Lower lobe of right lung (tissue), 2 donors: ENCODE data around the gene MPP7. TPM values are rescaled to one million over a fixed set of nuclear protein-coding genes. Genes with fewer than 3 reads are reported as not detected.
A peak's percentile ranks its signal among the peaks of the same experiment; 100 is the strongest.

Source experiments
- ATAC-seq, 2 donors: fragments of 200-7000 bp; cut with Tn5 transposase; one replicate each; pipeline ENCODE4 v1.9.1; 2020 to 2022; ENCODE audit warnings: mild to moderate bottlenecking in 2 of 2, moderate library complexity in 2 of 2
- DNase-seq: peaks from one replicate; pipeline ENCODE4 v3.0.0-alpha.2; 2020
- H3K27ac ChIP-seq: fragments of 200-600 bp; one replicate; pipeline ENCODE4 v1.8.0; 2022
- H3K27me3 ChIP-seq: fragments of 200-600 bp; one replicate; pipeline ENCODE4 v1.8.0; 2022; ENCODE audit warnings: low read depth
- H3K36me3 ChIP-seq: fragments of 200-600 bp; one replicate; pipeline ENCODE4 v1.8.0; 2022; ENCODE audit warnings: mild to moderate bottlenecking
- H3K4me1 ChIP-seq: fragments of 200-600 bp; one replicate; pipeline ENCODE4 v1.8.0; 2022
- H3K4me3 ChIP-seq: fragments of 200-600 bp; one replicate; pipeline ENCODE4 v1.8.0; 2022; ENCODE audit warnings: mild to moderate bottlenecking
- H3K9me3 ChIP-seq: fragments of 200-600 bp; one replicate; pipeline ENCODE4 v1.8.0; 2022
- CTCF ChIP-seq: fragments of 200-600 bp; IDR thresholded peaks from one replicate; pipeline ENCODE4 v1.8.0; 2022; ENCODE audit warnings: antibody characterized with exemption, mild to moderate bottlenecking
- intact Hi-C: fragments of 100-400 bp; cut with DNase I; formaldehyde crosslinking; loops from one replicate; pipeline ENCODE4 v1.11.0; 2022
- total RNA-seq: library from RNA; stranded (reverse); fragmentation: NEBNext Ultra II Directional; extraction: Animal tissue kit (Norgen Biotek cat#: 25700); gene quantifications from one replicate; pipeline ENCODE4 v1.2.1, GENCODE V29; 2021
- donor health status: DM: no; HTN: yes; CAD: no; lungs with severe emphysema.

Gene MPP7
- total RNA-seq, 1 donor from 2014 or later, result 33.9 TPM

GRCh38 chr10:28274475-28274874 is 28.4 kb downstream of the MPP7 start:
- TF ChIP-seq CTCF, result no peak
- H3K4me1 ChIP-seq, result no peaks in the 10 kb centered on the region
- intact Hi-C loops, result no loop called here
- H3K9me3 ChIP-seq, result no peaks in the 10 kb centered on the region
- H3K27ac ChIP-seq, result no peak overlapping the region
- no peaks in the 10 kb centered on the region for H3K27me3 ChIP-seq
- H3K36me3 ChIP-seq, result no peaks in the 10 kb centered on the region
- no peak for DNase-seq
- ATAC-seq, result no peak
- no peak overlapping the region for H3K4me3 ChIP-seq

- Histone ChIP-seq H3K27ac (no peak overlapping the region), H3K9me3 (no peaks in the 10 kb centered on the region), H3K4me1 (no peaks in the 10 kb centered on the region), H3K27me3 (no peaks in the 10 kb centered on the region), H3K4me3 (no peak overlapping the region), H3K36me3 (no peaks in the 10 kb centered on the region)
- intact Hi-C loops, result no loop called here
- no peak for TF ChIP-seq CTCF
- DNase-seq (no peak), ATAC-seq (no peak)
Observed at GRCh38 chr10:28273343-28273742, 29.5 kb downstream of the MPP7 start.

- Histone ChIP-seq H3K9me3 (no peaks in the 10 kb centered on the region), H3K27me3 (no peaks in the 10 kb centered on the region), H3K4me1 (no peaks in the 10 kb centered on the region), H3K4me3 (no peak overlapping the region), H3K27ac (no peak overlapping the region), H3K36me3 (no peaks in the 10 kb centered on the region)
- ATAC-seq (no peak), DNase-seq (no peak)
- no peak for TF ChIP-seq CTCF
- intact Hi-C loops, result no loop called here
Observed at GRCh38 chr10:28269842-28270456, 32.9 kb downstream of the MPP7 start.

GRCh38 chr10:28266449-28267224 is 36.2 kb downstream of the MPP7 start:
- TF ChIP-seq CTCF, result no peak
- ATAC-seq (no peak), DNase-seq (no peak)
- Histone ChIP-seq H3K27me3 (no peaks in the 10 kb centered on the region), H3K4me1 (peaks cover 13% of the 10 kb centered on the region), H3K9me3 (no peaks in the 10 kb centered on the region), H3K4me3 (no peak overlapping the region), H3K36me3 (no peaks in the 10 kb centered on the region), H3K27ac (no peak overlapping the region)
- intact Hi-C loops, result no loop called here

- H3K4me1 ChIP-seq, result peaks cover 13% of the 10 kb centered on the region
- DNase-seq (peak; percentile 60), ATAC-seq (peak; percentile 82 to 86)
- H3K27me3 ChIP-seq, result no peaks in the 10 kb centered on the region
- intact Hi-C loops, result no loop called here
- peak overlapping the region; percentile 49 for H3K27ac ChIP-seq
- H3K9me3 ChIP-seq, result no peaks in the 10 kb centered on the region
- peak overlapping the region; percentile 19 for H3K4me3 ChIP-seq
- TF ChIP-seq CTCF, result no peak
- no peaks in the 10 kb centered on the region for H3K36me3 ChIP-seq
Observed at GRCh38 chr10:28263136-28263857, 39.6 kb downstream of the MPP7 start.
